NB4 (cell line): ENCODE data around the gene TECTB.

Experiments used
- CTCF ChIP-seq: IDR thresholded peaks from one replicate; pipeline ENCODE4 v1.5.1; 2012; ENCODE audit warnings: low read depth, low read length
- MAX ChIP-seq: IDR thresholded peaks from 2 replicates; pipeline ENCODE4 v1.6.1; 2011; ENCODE audit warnings: low read depth, low read length
- MYC ChIP-seq: IDR thresholded peaks from 2 replicates; pipeline ENCODE4 v1.6.1; 2011; ENCODE audit warnings: low read depth, low read length
- POLR2A ChIP-seq: IDR thresholded peaks from 2 replicates; pipeline ENCODE4 v1.6.1; 2011; ENCODE audit warnings: mild to moderate bottlenecking; ENCODE audit not compliant: insufficient read length; ENCODE audit errors: extremely low read depth

GRCh38 chr10:112290054-112290373, 6.8 kb downstream of the TECTB start:
- TF ChIP-seq MAX (no peak), CTCF (no peak), POLR2A (no peak), MYC (no peak)
